Calu3 (cell line): ENCODE results near the gene IDUA. TPM values are rescaled to one million over a fixed set of nuclear protein-coding genes. Genes with fewer than 3 reads are reported as not detected.
A peak's percentile ranks its signal among the peaks of the same experiment; 100 is the strongest.
"Not testable (repeated sequence)": the region's sequence is repeated elsewhere in the genome, so short reads cannot be mapped to it uniquely, and the experiment has no call there.

Experiments used
- BruUV-seq: library from RNA; stranded (reverse); fragments of 400-500 nt; replicated peaks from 2 replicates; lab custom pipeline; 2021; lab: Mats Ljungman, UMichigan
- CTCF ChIA-PET: fragments of 300-600 bp; sonication (Branson Sonifier 250); formaldehyde crosslinking; loops from one replicate; lab custom pipeline; 2022; ENCODE audit warnings: antibody characterized with exemption; lab: Charles Lee
- DNase-seq: peaks from one replicate; pipeline ENCODE4 v3.0.0; 2022
- H3K27ac Mint-ChIP-seq: one replicate; pipeline ENCODE4 v1.8.0; 2022; ENCODE audit warnings: mixed read lengths; ENCODE audit not compliant: unreplicated experiment
- H3K27me3 Mint-ChIP-seq: one replicate; pipeline ENCODE4 v1.8.0; 2022; ENCODE audit warnings: mixed read lengths; ENCODE audit not compliant: unreplicated experiment
- H3K36me3 Mint-ChIP-seq: one replicate; pipeline ENCODE4 v1.8.0; 2022; ENCODE audit warnings: mild to moderate bottlenecking, moderate library complexity, mixed read lengths; ENCODE audit not compliant: insufficient read depth, unreplicated experiment
- H3K4me1 Mint-ChIP-seq: one replicate; pipeline ENCODE4 v1.8.0; 2022; ENCODE audit warnings: mild to moderate bottlenecking, low read depth, mixed read lengths; ENCODE audit not compliant: unreplicated experiment
- H3K4me3 Mint-ChIP-seq: one replicate; pipeline ENCODE4 v1.8.0; 2022; ENCODE audit warnings: mild to moderate bottlenecking, low read depth, moderate library complexity, mixed read lengths; ENCODE audit not compliant: unreplicated experiment
- H3K9me3 Mint-ChIP-seq: one replicate; pipeline ENCODE4 v1.8.0; 2022; ENCODE audit warnings: low read depth, mixed read lengths; ENCODE audit not compliant: unreplicated experiment
- CTCF ChIP-seq: fragments of 200-600 bp; IDR thresholded peaks from one replicate; pipeline ENCODE4 v1.8.0; 2022; ENCODE audit warnings: antibody characterized with exemption; ENCODE audit not compliant: unreplicated experiment
- intact Hi-C: fragments of 100-400 bp; cut with micrococcal nuclease; formaldehyde crosslinking; loops from one replicate; pipeline ENCODE4 v1.10.0; 2022; ENCODE audit not compliant: unreplicated experiment
- total RNA-seq: library from RNA; stranded (reverse); gene quantifications from 2 replicates; pipeline ENCODE4 v1.2.3, GENCODE V29; 2022

IDUA gene
- total RNA-seq, 1 experiment from 2014 or later, result 38.8 TPM

- peak within 1 kb of the TSS; percentile 64 for H3K4me3 Mint-ChIP-seq
These were observed 13.1 kb upstream of the IDUA start, which contains the start of gene DGKQ for GRCh38 chr4:973431-974397. Gene DGKQ, minus strand, starts transcription at chr4:973569. Its CDS starts 87 bp downstream, at chr4:973482.

DNA sequence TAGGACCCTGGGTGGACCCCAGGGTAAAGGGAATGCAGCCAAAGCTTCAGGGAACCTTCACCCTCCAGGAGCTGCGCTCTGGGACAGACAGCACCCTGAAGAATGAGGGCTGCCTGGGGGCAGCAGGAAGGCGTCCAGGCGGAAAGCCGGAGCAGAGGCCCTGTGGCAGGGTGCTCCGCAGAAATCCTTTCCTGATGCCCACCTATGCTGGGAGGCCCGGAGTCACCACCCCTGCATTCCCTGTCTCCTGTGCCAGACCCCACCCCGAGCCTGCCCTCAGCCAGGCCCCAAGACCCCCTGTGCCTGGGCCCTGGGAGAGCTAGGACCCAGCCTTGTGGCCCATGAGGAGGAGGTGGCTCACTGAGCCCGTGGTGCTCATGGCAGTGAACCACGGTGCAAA is 12.2 kb upstream of the IDUA start:
- no peak overlapping the region for H3K4me3 Mint-ChIP-seq
- CTCF ChIA-PET, result no interaction called here
- TF ChIP-seq CTCF, result no peak
- DNase-seq, result no peak
- no peaks in the 10 kb centered on the region for H3K27me3 Mint-ChIP-seq
- H3K9me3 Mint-ChIP-seq, result no peaks in the 10 kb centered on the region
- intact Hi-C loops, result no loop called here
- no peak overlapping the region for H3K27ac Mint-ChIP-seq
- peaks cover 14% of the 10 kb centered on the region for H3K4me1 Mint-ChIP-seq
- no TSS peak for BruUV-seq
- peaks cover 4% of the 10 kb centered on the region for H3K36me3 Mint-ChIP-seq

More at GRCh38 chr4:973431-974397, 13.1 kb upstream of the IDUA start, which contains the start of gene DGKQ:
- TF ChIP-seq CTCF, result no peak
- Mint-ChIP-seq H3K9me3 (no peaks in the 10 kb centered on the region), H3K27me3 (no peaks in the 10 kb centered on the region), H3K27ac (no peak within 1 kb of the TSS), H3K36me3 (peaks cover 10% of the 10 kb centered on the region), H3K4me1 (peaks cover 14% of the 10 kb centered on the region)
- peak; percentile 76 for DNase-seq
- no TSS peak for BruUV-seq
- CTCF ChIA-PET, result no interaction called here
- intact Hi-C loops, result no loop called here

DNA sequence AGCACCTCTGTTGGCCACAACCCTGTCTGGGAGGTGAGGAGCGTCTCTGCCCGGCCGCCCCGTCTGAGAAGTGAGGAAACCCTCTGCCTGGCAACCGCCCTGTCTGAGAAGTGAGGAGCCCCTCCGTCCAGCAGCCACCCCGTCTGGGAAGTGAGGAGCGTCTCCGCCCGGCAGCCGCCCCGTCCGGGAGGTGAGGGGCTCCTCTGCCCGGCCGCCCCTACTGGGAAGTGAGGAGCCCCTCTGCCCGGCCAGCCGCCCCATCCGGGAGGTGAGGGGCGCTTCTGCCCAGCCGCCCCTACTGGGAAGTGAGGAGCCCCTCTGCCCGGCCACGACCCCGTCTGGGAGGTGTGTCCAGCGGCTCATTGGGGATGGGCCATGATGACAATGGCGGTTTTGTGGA is 10.8 kb upstream of the IDUA start:
- H3K27ac Mint-ChIP-seq, H3K4me1 Mint-ChIP-seq, H3K27me3 Mint-ChIP-seq, DNase-seq, H3K9me3 Mint-ChIP-seq, intact Hi-C loops, H3K36me3 Mint-ChIP-seq, H3K4me3 Mint-ChIP-seq, CTCF ChIA-PET, BruUV-seq: not testable (repeated sequence)

- no peak for DNase-seq
- peaks cover 7% of the 10 kb centered on the region for H3K4me1 Mint-ChIP-seq
- BruUV-seq, result no TSS peak
- TF ChIP-seq CTCF, result no peak
- H3K9me3 Mint-ChIP-seq, result no peaks in the 10 kb centered on the region
- H3K27me3 Mint-ChIP-seq, result no peaks in the 10 kb centered on the region
- H3K36me3 Mint-ChIP-seq, result no peaks in the 10 kb centered on the region
- CTCF ChIA-PET, result no interaction called here
- intact Hi-C loops, result no loop called here
- no peak overlapping the region for H3K4me3 Mint-ChIP-seq
- no peak overlapping the region for H3K27ac Mint-ChIP-seq
These were observed 7.7 kb upstream of the IDUA start for GRCh38 chr4:978957-979701.
